A673 (cell line): ENCODE results near the gene NCKAP5. TPM values are rescaled to one million over a fixed set of nuclear protein-coding genes. Genes with fewer than 3 reads are reported as not detected.

ENCODE experiments used
- BruUV-seq: library from RNA; stranded (reverse); fragments of 400-500 nt; replicated peaks from 2 replicates; lab custom pipeline; 2021; lab: Mats Ljungman, UMichigan
- CTCF ChIA-PET: fragments of 300-600 bp; sonication (Branson Sonifier 250); formaldehyde crosslinking; loops from one replicate; lab custom pipeline; 2022; ENCODE audit warnings: antibody characterized with exemption; lab: Charles Lee
- POLR2A ChIA-PET: fragments of 300-600 bp; sonication (Branson Sonifier 250); formaldehyde crosslinking; loops from one replicate; lab custom pipeline; 2022; ENCODE audit warnings: antibody characterized with exemption; ENCODE audit not compliant: low non-redundant PET; lab: Charles Lee
- DNase-seq: peaks from one replicate; pipeline ENCODE4 v3.0.0-alpha.2; 2015; ENCODE audit warnings: low spot score
- H3K27ac ChIP-seq: fragments of 200-600 bp; sonication (generic); 2 replicates; pipeline ENCODE4 v1.5.1; 2016; ENCODE audit warnings: mixed run types, low read depth, mild to moderate bottlenecking, mixed read lengths, antibody characterized with exemption, low read length; ENCODE audit not compliant: poor library complexity, severe bottlenecking
- H3K27me3 ChIP-seq: fragments of 200-600 bp; sonication (generic); replicated peaks from 2 replicates; pipeline ENCODE4 v1.6.1; 2017; ENCODE audit warnings: mixed run types, low read depth, mild to moderate bottlenecking, mixed read lengths, antibody characterized with exemption, low read length; ENCODE audit not compliant: insufficient read depth, poor library complexity
- H3K36me3 ChIP-seq: fragments of 200-600 bp; sonication (generic); 2 replicates; pipeline ENCODE4 v1.6.1; 2016; ENCODE audit warnings: mixed run types, mild to moderate bottlenecking, mixed read lengths, antibody characterized with exemption, low read length; ENCODE audit not compliant: insufficient read depth, poor library complexity, severe bottlenecking
- H3K4me1 ChIP-seq: fragments of 200-600 bp; sonication (generic); 2 replicates; pipeline ENCODE4 v1.6.1; 2017; ENCODE audit warnings: mixed run types, mild to moderate bottlenecking, mixed read lengths, antibody characterized with exemption, low read length; ENCODE audit not compliant: insufficient read depth, poor library complexity, severe bottlenecking
- H3K4me3 ChIP-seq: fragments of 200-600 bp; sonication (generic); 2 replicates; pipeline ENCODE4 v1.5.1; 2016; ENCODE audit warnings: low read depth, mixed run types, mild to moderate bottlenecking, mixed read lengths, low read length; ENCODE audit not compliant: poor library complexity, severe bottlenecking
- H3K9me3 ChIP-seq: fragments of 200-600 bp; sonication (generic); 2 replicates; pipeline ENCODE4 v1.6.1; 2016; ENCODE audit warnings: mixed run types, low read depth, mild to moderate bottlenecking, mixed read lengths, antibody characterized with exemption, low read length; ENCODE audit not compliant: poor library complexity, severe bottlenecking
- EZH2 ChIP-seq: fragments of 200-600 bp; sonication (generic); IDR thresholded peaks from 2 replicates; pipeline ENCODE4 v1.6.1; 2017; ENCODE audit warnings: borderline replicate concordance, low read depth, mild to moderate bottlenecking, mixed read lengths, antibody characterized with exemption, low read length; ENCODE audit not compliant: poor library complexity, severe bottlenecking
- intact Hi-C: fragments of 100-400 bp; cut with micrococcal nuclease; formaldehyde crosslinking; loops from one replicate; pipeline ENCODE4 v1.10.0; 2022; ENCODE audit not compliant: unreplicated experiment
- total RNA-seq: library from RNA; stranded (reverse); gene quantifications from 2 replicates; pipeline ENCODE4 v1.2.3, GENCODE V29; 2021
- TF ChIP-seq, protein P1 (sequence below): fragments of 300-800, 200-600 bp; sonication (generic); conservative IDR thresholded peaks from 2 replicates; pipeline ENCODE4 v1.5.1; 2017; ENCODE audit warnings: low read depth, mild to moderate bottlenecking, antibody characterized with exemption, low read length, moderate library complexity, mixed read lengths

Gene NCKAP5
- total RNA-seq, 1 experiment from 2014 or later: 26.6 TPM

DNA sequence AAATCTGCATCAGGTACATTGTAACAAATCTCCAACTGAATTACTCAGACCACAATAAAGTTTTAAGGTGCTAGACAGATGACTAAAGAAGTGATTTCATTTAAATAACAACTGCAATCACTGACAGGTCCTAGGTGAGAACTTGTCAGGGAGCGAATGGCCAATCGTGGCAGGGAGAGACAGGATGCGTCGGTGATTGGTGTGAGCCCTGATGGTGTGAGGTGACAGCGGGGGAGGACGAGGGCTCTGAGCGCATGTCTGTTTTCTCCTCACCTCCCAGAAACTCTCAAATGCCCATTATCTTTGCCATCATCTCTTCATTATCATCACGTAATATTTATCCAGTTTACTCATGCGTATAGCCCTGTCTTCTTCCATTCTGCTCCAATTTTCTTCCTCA, 690.3 kb downstream of the NCKAP5 start:
- intact Hi-C loops: no loop called here
- TSS peak; percentile 7 for BruUV-seq
- H3K4me1 ChIP-seq: peaks cover 13% of the 10 kb centered on the region
- H3K27ac ChIP-seq: no peak overlapping the region
- POLR2A ChIA-PET: no interaction called here
- H3K36me3 ChIP-seq: no peaks in the 10 kb centered on the region
- H3K4me3 ChIP-seq: no peak overlapping the region
- DNase-seq: no peak
- TF ChIP-seq EZH2: no peak
- TF ChIP-seq, protein P1, sequence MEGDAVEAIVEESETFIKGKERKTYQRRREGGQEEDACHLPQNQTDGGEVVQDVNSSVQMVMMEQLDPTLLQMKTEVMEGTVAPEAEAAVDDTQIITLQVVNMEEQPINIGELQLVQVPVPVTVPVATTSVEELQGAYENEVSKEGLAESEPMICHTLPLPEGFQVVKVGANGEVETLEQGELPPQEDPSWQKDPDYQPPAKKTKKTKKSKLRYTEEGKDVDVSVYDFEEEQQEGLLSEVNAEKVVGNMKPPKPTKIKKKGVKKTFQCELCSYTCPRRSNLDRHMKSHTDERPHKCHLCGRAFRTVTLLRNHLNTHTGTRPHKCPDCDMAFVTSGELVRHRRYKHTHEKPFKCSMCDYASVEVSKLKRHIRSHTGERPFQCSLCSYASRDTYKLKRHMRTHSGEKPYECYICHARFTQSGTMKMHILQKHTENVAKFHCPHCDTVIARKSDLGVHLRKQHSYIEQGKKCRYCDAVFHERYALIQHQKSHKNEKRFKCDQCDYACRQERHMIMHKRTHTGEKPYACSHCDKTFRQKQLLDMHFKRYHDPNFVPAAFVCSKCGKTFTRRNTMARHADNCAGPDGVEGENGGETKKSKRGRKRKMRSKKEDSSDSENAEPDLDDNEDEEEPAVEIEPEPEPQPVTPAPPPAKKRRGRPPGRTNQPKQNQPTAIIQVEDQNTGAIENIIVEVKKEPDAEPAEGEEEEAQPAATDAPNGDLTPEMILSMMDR: no peak
- H3K27me3 ChIP-seq: no peaks in the 10 kb centered on the region
- no peaks in the 10 kb centered on the region for H3K9me3 ChIP-seq
- CTCF ChIA-PET: no interaction called here

DNA sequence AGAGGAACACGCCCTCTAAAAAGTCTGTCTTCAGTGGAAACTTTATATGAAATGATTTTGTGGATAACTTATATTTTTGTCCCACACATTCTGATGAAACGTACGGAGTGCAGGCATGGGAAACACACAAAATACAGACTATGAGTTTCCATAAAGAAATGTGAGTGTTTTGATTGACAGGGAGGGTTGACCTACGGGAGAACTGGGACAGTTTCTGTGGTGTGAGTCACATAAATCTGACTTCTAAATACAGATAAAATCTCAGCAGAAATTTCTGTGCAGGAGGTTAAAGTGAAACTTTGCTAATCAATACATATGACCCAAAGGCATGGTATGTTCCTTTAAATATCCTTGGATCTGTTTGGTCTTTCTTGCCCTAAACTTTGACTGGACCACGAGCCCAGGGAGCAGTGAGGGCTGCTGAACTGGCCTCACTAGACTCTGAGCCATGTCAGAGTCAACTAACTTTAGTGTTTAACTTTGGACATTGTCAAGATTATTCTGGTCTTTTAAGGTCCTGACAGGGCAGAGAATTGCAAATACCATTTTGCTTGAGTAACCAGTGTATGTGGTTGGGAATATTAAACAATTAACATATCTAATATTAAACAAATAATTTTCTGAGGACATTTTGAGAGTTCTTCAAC, 691.4 kb downstream of the NCKAP5 start:
- Histone ChIP-seq H3K36me3 (no peaks in the 10 kb centered on the region), H3K9me3 (no peaks in the 10 kb centered on the region), H3K27me3 (no peaks in the 10 kb centered on the region), H3K4me1 (peaks cover 13% of the 10 kb centered on the region), H3K27ac (no peak overlapping the region), H3K4me3 (no peak overlapping the region)
- TF ChIP-seq, protein P1: no peak
- no peak for TF ChIP-seq EZH2
- intact Hi-C loops: no loop called here
- ChIA-PET CTCF (no interaction called here), POLR2A (no interaction called here)
- no TSS peak for BruUV-seq
- no peak for DNase-seq

GRCh38 chr2:132875193-132875592, 693.1 kb downstream of the NCKAP5 start:
- H3K4me3 ChIP-seq: no peak overlapping the region
- no TSS peak for BruUV-seq
- peaks cover 13% of the 10 kb centered on the region for H3K4me1 ChIP-seq
- POLR2A ChIA-PET: no interaction called here
- TF ChIP-seq EZH2: no peak
- TF ChIP-seq, protein P1: no peak
- no peaks in the 10 kb centered on the region for H3K27me3 ChIP-seq
- CTCF ChIA-PET: no interaction called here
- H3K27ac ChIP-seq: peak overlapping the region; percentile 0
- no peaks in the 10 kb centered on the region for H3K36me3 ChIP-seq
- no peaks in the 10 kb centered on the region for H3K9me3 ChIP-seq
- DNase-seq: no peak
- intact Hi-C loops: no loop called here
